ENCODE data around the gene PTPRM. TPM values are rescaled to one million over a fixed set of nuclear protein-coding genes. Genes with fewer than 3 reads are reported as not detected.

Gene PTPRM
- total and polyA plus RNA-seq, 2 of the 4 experiments (the other 2 are of a cell fraction): 28.3 to 51.2 TPM

DNA sequence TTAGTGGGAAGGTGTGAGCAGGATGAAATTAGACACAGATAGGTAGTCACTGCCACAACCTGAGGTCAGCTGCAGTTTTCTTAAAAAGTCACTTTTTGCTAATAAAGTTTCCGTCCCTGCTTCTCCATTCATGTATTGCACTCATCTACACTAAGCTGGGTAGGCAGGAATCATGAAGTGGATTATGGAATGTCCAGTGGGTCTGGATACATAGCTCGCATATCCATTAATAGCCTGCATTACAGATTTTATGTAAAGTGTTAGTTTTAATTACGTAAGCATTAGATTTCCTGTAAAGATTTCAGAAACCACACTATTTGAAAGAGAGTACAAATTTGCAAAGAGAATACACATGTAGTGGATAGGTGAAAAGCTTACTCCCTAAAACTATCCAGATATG, 30.4 kb downstream of the PTPRM start:
- H3K14ac ChIP-seq (replicated peaks; ENCODE audit: low read depth, low read length): no peak overlapping the region
- no peak overlapping the region for H2BK5ac ChIP-seq (ENCODE audit: low read depth, low read length, poor library complexity, severe bottlenecking)
- H3K27ac ChIP-seq (ENCODE audit: insufficient read depth, low read length): no peak overlapping the region
- H3K4ac ChIP-seq (ENCODE audit: low read depth, low read length): no peak overlapping the region
- no peak overlapping the region for H2BK20ac ChIP-seq (ENCODE audit: low read depth, low read length)
- WGBS, 2 experiments (ENCODE audit: extremely low coverage in 2 of 2, insufficient read length in 1 of 2): no CpG with 5 or more reads among the region's 3 CpGs
- dilution Hi-C loops (cut with HindIII; ENCODE audit: low sequenced_read_pairs, unreplicated experiment): no loop called here
- no peak overlapping the region; the same call in 1 of the 2 replicates for H2AK5ac ChIP-seq (ENCODE audit: low read depth, low read length)
- no peak overlapping the region for H4K5ac ChIP-seq (ENCODE audit: low read depth, low read length)
- H3K18ac ChIP-seq (ENCODE audit: low read depth, low read length): no peak overlapping the region
- H4K91ac ChIP-seq (ENCODE audit: insufficient read depth, low read depth, low read length): no peak overlapping the region
- H3K36me3 ChIP-seq (ENCODE audit: control insufficient read depth, insufficient read depth, low read length): no peaks in the 10 kb centered on the region
- peaks cover 17% of the 10 kb centered on the region; the same call in 1 of the 2 replicates for H3K9me1 ChIP-seq (ENCODE audit: insufficient read depth, low read length)
- BruUV-seq (replicated peaks): no TSS peak
- H2AK9ac ChIP-seq (replicated peaks; ENCODE audit: low read depth, low read length, poor library complexity): no peak overlapping the region
- intact Hi-C loops (cut with micrococcal nuclease): no loop called here
- no peak overlapping the region for H3K4me2 ChIP-seq (ENCODE audit: low read depth, low read length)
- no peak for ATAC-seq (ENCODE audit: low read depth)
- no peak overlapping the region for H2AFZ ChIP-seq (replicated peaks; ENCODE audit: low read length, poor library complexity)
- in situ Hi-C loops (cut with MboI; ENCODE audit: low sequenced_read_pairs): loop anchor here (25.0 kb wide), 1 partner anchor 315 kb away; no protein-coding TSS in a partner anchor
- DNase-seq: no peak
- no peak for TF ChIP-seq NFE2L2 (IDR thresholded peaks at IDR 0.05; ENCODE audit: low read depth, low read length)
- no peak for TF ChIP-seq MAZ (IDR thresholded peaks at IDR 0.05; ENCODE audit: borderline replicate concordance, low read depth, low read length)
- TF ChIP-seq SMC3 (IDR thresholded peaks at IDR 0.05; ENCODE audit: low read depth, low read length): no peak
- TF ChIP-seq, protein P1, sequence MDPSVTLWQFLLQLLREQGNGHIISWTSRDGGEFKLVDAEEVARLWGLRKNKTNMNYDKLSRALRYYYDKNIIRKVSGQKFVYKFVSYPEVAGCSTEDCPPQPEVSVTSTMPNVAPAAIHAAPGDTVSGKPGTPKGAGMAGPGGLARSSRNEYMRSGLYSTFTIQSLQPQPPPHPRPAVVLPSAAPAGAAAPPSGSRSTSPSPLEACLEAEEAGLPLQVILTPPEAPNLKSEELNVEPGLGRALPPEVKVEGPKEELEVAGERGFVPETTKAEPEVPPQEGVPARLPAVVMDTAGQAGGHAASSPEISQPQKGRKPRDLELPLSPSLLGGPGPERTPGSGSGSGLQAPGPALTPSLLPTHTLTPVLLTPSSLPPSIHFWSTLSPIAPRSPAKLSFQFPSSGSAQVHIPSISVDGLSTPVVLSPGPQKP (IDR thresholded peaks at IDR 0.05; ENCODE audit: borderline replicate concordance, low read depth, low read length): no peak
- TF ChIP-seq MAFK (IDR thresholded peaks at IDR 0.05; ENCODE audit: low read depth, low read length): no peak
- no peak for TF ChIP-seq RCOR1 (IDR thresholded peaks at IDR 0.05; ENCODE audit: insufficient replicate concordance, low read length)
- TF ChIP-seq, protein P2, sequence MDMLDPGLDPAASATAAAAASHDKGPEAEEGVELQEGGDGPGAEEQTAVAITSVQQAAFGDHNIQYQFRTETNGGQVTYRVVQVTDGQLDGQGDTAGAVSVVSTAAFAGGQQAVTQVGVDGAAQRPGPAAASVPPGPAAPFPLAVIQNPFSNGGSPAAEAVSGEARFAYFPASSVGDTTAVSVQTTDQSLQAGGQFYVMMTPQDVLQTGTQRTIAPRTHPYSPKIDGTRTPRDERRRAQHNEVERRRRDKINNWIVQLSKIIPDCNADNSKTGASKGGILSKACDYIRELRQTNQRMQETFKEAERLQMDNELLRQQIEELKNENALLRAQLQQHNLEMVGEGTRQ (IDR thresholded peaks at IDR 0.05; ENCODE audit: low read depth, low read length): no peak
- no peak overlapping the region for H4K8ac ChIP-seq (ENCODE audit: low read depth in 2 of 2, low read length in 2 of 2)
- H3K4me3 ChIP-seq (ENCODE audit: insufficient read depth, low read depth, low read length): no peak overlapping the region
- no peak overlapping the region for H3K9ac ChIP-seq (ENCODE audit: low read depth, low read length)
- H2BK120ac ChIP-seq (ENCODE audit: low read depth, low read length): no peak overlapping the region
- peaks cover 20% of the 10 kb centered on the region for H3K4me1 ChIP-seq (ENCODE audit: control insufficient read depth, insufficient read depth, low read length)
- H2BK15ac ChIP-seq (ENCODE audit: low read depth, low read length): no peak overlapping the region
- no peaks in the 10 kb centered on the region for H3K27me3 ChIP-seq (ENCODE audit: control insufficient read depth, insufficient read depth, low read length)
- ChIA-PET CTCF (no interaction called here), POLR2A (ENCODE audit: unreplicated experiment) (no interaction called here)
- H3K79me1 ChIP-seq (ENCODE audit: low read depth in 1 of 2, low read length in 2 of 2): peaks cover 38 to 60% of the 10 kb centered on the region in 2 experiments
- no peaks in the 10 kb centered on the region for H3K9me3 ChIP-seq (ENCODE audit: control insufficient read depth, insufficient read depth, low read length)
- no peak overlapping the region for H3K23ac ChIP-seq (ENCODE audit: low read depth, low read length)
- no peak overlapping the region for H3K56ac ChIP-seq (ENCODE audit: extremely low read depth, insufficient read depth, low read length)
- H4K20me1 ChIP-seq (ENCODE audit: insufficient read depth, low read length): peaks cover 28% of the 10 kb centered on the region
